HepG2 (cell line): ENCODE measurements around the gene APBB3. TPM values are rescaled to one million over a fixed set of nuclear protein-coding genes. Genes with fewer than 3 reads are reported as not detected.

Experiments used
- AGO2 ChIP-seq: fragments of 200-400 bp; formaldehyde crosslinking; optimal IDR thresholded peaks from 2 replicates; pipeline ENCODE3; 2017; ENCODE audit warnings: mild to moderate bottlenecking, low read depth, low read length, moderate library complexity
- ARHGAP35 ChIP-seq: sonication (generic); formaldehyde crosslinking; IDR thresholded peaks from 2 replicates; pipeline ENCODE4 v1.9.0; 2022; ENCODE audit warnings: mild to moderate bottlenecking, inconsistent platforms, moderate library complexity, missing genetic modification reagents, borderline replicate concordance
- CENPX ChIP-seq: sonication (generic); formaldehyde crosslinking; IDR thresholded peaks from 2 replicates; pipeline ENCODE4 v1.9.0; 2021; ENCODE audit warnings: mild to moderate bottlenecking, missing genetic modification reagents, moderate library complexity
- DNMT1 ChIP-seq: sonication (generic); formaldehyde crosslinking; IDR thresholded peaks from 2 replicates; pipeline ENCODE4 v1.5.1; 2020; ENCODE audit warnings: mild to moderate bottlenecking, missing genetic modification reagents
- PHF20 ChIP-seq: sonication (generic); formaldehyde crosslinking; IDR thresholded peaks from 2 replicates; pipeline ENCODE4 v1.5.0; 2020; ENCODE audit warnings: mild to moderate bottlenecking, missing genetic modification reagents
- PRDM10 ChIP-seq: sonication (generic); formaldehyde crosslinking; IDR thresholded peaks from 2 replicates; pipeline ENCODE4 v1.4.0; 2020; ENCODE audit warnings: low read depth, missing genetic modification reagents
- SNRNP70 ChIP-seq: fragments of 200-400 bp; formaldehyde crosslinking; IDR thresholded peaks from 2 replicates; pipeline ENCODE4 v1.6.1; 2017; ENCODE audit warnings: mild to moderate bottlenecking, low read depth, low read length, moderate library complexity
- TAF15 ChIP-seq: fragments of 200-400 bp; formaldehyde crosslinking; IDR thresholded peaks from one replicate; pipeline ENCODE4 v1.6.1; 2018; ENCODE audit warnings: mild to moderate bottlenecking, low read depth, low read length; ENCODE audit not compliant: poor library complexity, severe bottlenecking
- TEAD3 ChIP-seq: optimal IDR thresholded peaks from 2 replicates; pipeline ENCODE3; 2016; ENCODE audit warnings: borderline replicate concordance
- THRA ChIP-seq: sonication (generic); formaldehyde crosslinking; IDR thresholded peaks from 2 replicates; pipeline ENCODE4 v1.4.0; 2020; ENCODE audit warnings: missing genetic modification reagents, borderline replicate concordance
- ZIK1 ChIP-seq: sonication (generic); formaldehyde crosslinking; IDR thresholded peaks from 2 replicates; pipeline ENCODE4 v1.5.0; 2020; ENCODE audit warnings: mild to moderate bottlenecking, low read depth, missing genetic modification reagents, borderline replicate concordance
- ZMAT5 ChIP-seq: sonication (generic); formaldehyde crosslinking; IDR thresholded peaks from 2 replicates; pipeline ENCODE4 v1.5.0; 2020; ENCODE audit warnings: mild to moderate bottlenecking, low read depth, missing genetic modification reagents, borderline replicate concordance
- ZNF510 ChIP-seq: sonication (generic); formaldehyde crosslinking; IDR thresholded peaks from 2 replicates; pipeline ENCODE4 v1.4.0; 2020; ENCODE audit warnings: low read depth, mild to moderate bottlenecking, missing genetic modification reagents
- ZNF609 ChIP-seq: sonication (generic); formaldehyde crosslinking; IDR thresholded peaks from 2 replicates; pipeline ENCODE4 v1.4.0; 2020; ENCODE audit warnings: mild to moderate bottlenecking, missing genetic modification reagents, borderline replicate concordance
- polyA plus RNA-seq, 8 experiments: library from polyadenylated mRNA; depleted of rRNA in 3 of 8; stranded (reverse) in 7 of 8; unstranded in 1 of 8; fragments of >200 nt; fragmentation: Illumina TruSeq in 4 of 8; extraction: Trizol in 4 of 8; gene quantifications; 2 replicates each; pipeline versions ENCODE4 v1.2.1 to v1.2.3, GENCODE V29; 2011 to 2016; ENCODE audit warnings: low read depth in 4 of 8, missing spikeins in 1 of 8, mixed read lengths in 1 of 8; ENCODE audit not compliant: insufficient read depth in 1 of 8
- total RNA-seq, 5 experiments: library from RNA; depleted of rRNA; stranded (reverse); fragments of >200 nt; fragmentation: Illumina TruSeq; extraction: Trizol; gene quantifications; 2 replicates each; pipeline ENCODE4 v1.2.3, GENCODE V29; 2016; ENCODE audit warnings: low read depth in 1 of 5

The APBB3 gene
- total and polyA plus RNA-seq, 2 of the 13 experiments (the other 11 are each of a cell fraction or from before 2014, with no cell fraction given): 0.38 to 0.78 TPM

GRCh38 chr5:140608722-140609121 lies 44.3 kb upstream of the APBB3 start (continued):
- TF ChIP-seq TAF15: no peak
- TF ChIP-seq ZNF510 (CRISPR knock-in tag): no peak
- TF ChIP-seq TEAD3 (CRISPR knock-in tag): no peak
- TF ChIP-seq ARHGAP35 (CRISPR knock-in tag): no peak
- TF ChIP-seq AGO2: no peak
- no peak for TF ChIP-seq CENPX
- no peak for TF ChIP-seq SNRNP70
- no peak for TF ChIP-seq ZIK1 (CRISPR knock-in tag)
- TF ChIP-seq PRDM10 (CRISPR knock-in tag): no peak
- no peak for TF ChIP-seq PHF20 (CRISPR knock-in tag)
- TF ChIP-seq ZNF609 (CRISPR knock-in tag): no peak
- TF ChIP-seq DNMT1: no peak
- TF ChIP-seq THRA (CRISPR knock-in tag): no peak
- no peak for TF ChIP-seq ZMAT5 (CRISPR knock-in tag)
- TF ChIP-seq, all 625 proteins: peak for 0
